Glutamatergic neuron (in vitro differentiated cells): ENCODE data around the gene ZSWIM3. TPM values are rescaled to one million over a fixed set of nuclear protein-coding genes. Genes with fewer than 3 reads are reported as not detected.
A peak's percentile ranks its signal among the peaks of the same experiment; 100 is the strongest.

ENCODE experiments used
- DNase-seq: peaks from one replicate; pipeline ENCODE4 v3.0.0; 2022
- H3K27ac Mint-ChIP-seq: one replicate; pipeline ENCODE4 v1.8.0; 2020; ENCODE audit warnings: mild to moderate bottlenecking, mixed read lengths, inconsistent platforms; ENCODE audit not compliant: unreplicated experiment
- H3K27me3 Mint-ChIP-seq: one replicate; pipeline ENCODE4 v1.8.0; 2020; ENCODE audit warnings: mild to moderate bottlenecking, moderate library complexity, mixed read lengths, inconsistent platforms; ENCODE audit not compliant: unreplicated experiment
- H3K36me3 Mint-ChIP-seq: one replicate; pipeline ENCODE4 v1.8.0; 2020; ENCODE audit warnings: mild to moderate bottlenecking, mixed read lengths, inconsistent platforms; ENCODE audit not compliant: unreplicated experiment
- H3K4me1 Mint-ChIP-seq: one replicate; pipeline ENCODE4 v1.8.0; 2020; ENCODE audit warnings: mild to moderate bottlenecking, low read depth, mixed read lengths, inconsistent platforms; ENCODE audit not compliant: unreplicated experiment
- H3K4me3 Mint-ChIP-seq: one replicate; pipeline ENCODE4 v1.8.0; 2020; ENCODE audit warnings: mild to moderate bottlenecking, mixed read lengths, inconsistent platforms; ENCODE audit not compliant: unreplicated experiment
- H3K9me3 Mint-ChIP-seq: one replicate; pipeline ENCODE4 v1.8.0; 2020; ENCODE audit warnings: mild to moderate bottlenecking, moderate library complexity, mixed read lengths, inconsistent platforms; ENCODE audit not compliant: unreplicated experiment
- CTCF ChIP-seq: fragments of 200-600 bp; sonication (generic); IDR thresholded peaks from one replicate; pipeline ENCODE4 v1.5.0; 2021; ENCODE audit not compliant: partially characterized antibody, unreplicated experiment
- total RNA-seq: library from RNA; stranded (reverse); fragmentation: NEBNext Ultra II Directional; extraction: Animal tissue kit (Norgen Biotek cat#: 25700); gene quantifications from one replicate; pipeline ENCODE4 v1.2.1, GENCODE V29; 2021; ENCODE audit not compliant: unreplicated experiment

The ZSWIM3 gene
- total RNA-seq, 1 donor from 2014 or later = 7.9 TPM

DNA sequence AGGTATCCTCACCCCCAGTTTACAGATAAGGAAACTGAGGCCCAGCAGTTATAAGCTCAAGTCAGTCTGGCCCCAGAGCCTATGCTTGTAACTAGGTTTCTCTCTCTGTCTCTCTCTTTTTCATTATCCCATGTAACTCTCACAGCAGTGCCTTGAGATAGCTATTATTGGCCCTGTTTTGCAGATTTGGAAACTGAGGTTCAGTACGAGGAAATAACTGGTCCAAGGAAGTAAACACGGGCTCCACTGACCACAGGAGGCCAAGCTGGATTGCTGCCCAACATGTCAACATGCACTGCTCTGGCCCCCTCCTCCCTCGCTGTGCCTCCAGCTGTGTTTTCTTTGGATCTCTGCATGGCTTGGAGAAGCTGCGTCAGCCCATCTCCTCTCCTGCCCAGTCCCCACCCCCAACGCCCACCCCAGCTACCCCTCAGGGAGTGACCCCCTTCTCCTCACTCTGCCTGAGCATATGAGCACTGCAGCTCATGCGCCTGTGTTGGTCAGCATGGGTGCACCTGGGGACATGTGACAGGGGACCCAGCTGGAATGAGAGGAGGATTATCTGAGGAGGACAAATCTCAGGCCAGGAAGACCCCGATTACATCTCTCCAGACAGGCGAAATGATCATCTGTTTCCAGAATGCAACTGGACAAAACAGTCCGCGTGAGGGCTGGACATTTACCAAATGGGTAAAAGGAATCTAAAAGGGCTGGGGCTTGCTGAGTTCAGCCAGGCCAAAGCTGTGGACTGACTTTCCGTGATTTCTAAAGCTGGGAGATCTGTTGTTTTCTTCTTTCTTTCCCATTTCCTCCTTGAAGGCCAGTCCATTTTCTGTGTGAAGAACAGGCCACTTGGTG is 62.4 kb downstream of the ZSWIM3 start:
- Mint-ChIP-seq H3K27me3 (peaks cover 3% of the 10 kb centered on the region), H3K36me3 (no peaks in the 10 kb centered on the region), H3K9me3 (peaks cover 3% of the 10 kb centered on the region), H3K4me1 (peaks cover 20% of the 10 kb centered on the region), H3K4me3 (peak overlapping the region; percentile 31), H3K27ac (peak overlapping the region; percentile 19)
- TF ChIP-seq CTCF = no peak
- DNase-seq = no peak

DNA sequence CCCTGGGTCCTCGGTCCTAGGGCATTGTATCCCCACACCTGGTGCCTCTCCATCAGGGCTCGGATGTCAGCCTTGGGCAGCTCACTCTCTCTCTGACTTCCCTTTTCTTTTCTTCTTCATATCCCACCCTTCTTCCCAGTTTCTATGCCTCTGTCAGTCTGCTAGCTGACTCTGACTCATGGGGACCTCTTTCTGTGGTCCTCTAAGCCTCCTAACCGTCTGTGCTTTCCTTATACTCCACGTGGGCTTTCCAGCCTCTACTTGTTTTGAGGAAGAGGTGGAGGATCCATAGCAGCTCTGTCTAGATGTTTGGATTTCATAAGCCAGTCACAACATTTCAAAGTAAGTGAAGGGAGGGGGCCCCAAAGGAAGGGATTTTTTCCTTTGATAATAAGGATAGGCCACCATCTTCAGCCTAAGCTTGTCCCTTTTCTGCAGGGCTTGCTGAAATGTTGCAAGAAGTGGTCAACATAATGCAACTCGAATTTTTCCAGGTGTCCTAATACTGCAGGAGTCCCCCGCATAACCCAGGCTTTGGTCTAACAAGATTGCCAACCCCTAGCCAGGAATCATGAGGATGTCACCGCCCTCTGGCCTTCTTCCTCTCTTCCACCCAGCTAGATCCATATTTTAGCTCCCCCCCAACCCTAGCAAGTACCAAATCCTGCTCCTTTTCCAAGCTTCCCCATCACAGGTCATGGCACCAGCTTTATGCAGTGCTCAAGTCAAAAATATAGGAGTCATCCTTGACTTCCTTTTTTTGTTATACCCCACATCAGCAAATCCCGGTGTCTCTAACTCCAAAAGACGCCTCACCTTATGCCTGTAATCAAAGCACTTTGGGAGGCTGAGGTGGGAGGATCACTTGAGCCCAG is 63.3 kb downstream of the ZSWIM3 start:
- H3K4me3 Mint-ChIP-seq = no peak overlapping the region
- H3K27me3 Mint-ChIP-seq = peaks cover 3% of the 10 kb centered on the region
- no peak for TF ChIP-seq CTCF
- H3K27ac Mint-ChIP-seq = peak overlapping the region; percentile 19
- no peaks in the 10 kb centered on the region for H3K36me3 Mint-ChIP-seq
- no peak for DNase-seq
- H3K9me3 Mint-ChIP-seq = peaks cover 3% of the 10 kb centered on the region
- H3K4me1 Mint-ChIP-seq = peaks cover 20% of the 10 kb centered on the region

GRCh38 chr20:45921337-45922189 is 64.1 kb downstream of the ZSWIM3 start:
- H3K36me3 Mint-ChIP-seq = no peaks in the 10 kb centered on the region
- TF ChIP-seq CTCF = no peak
- peaks cover 3% of the 10 kb centered on the region for H3K9me3 Mint-ChIP-seq
- peak overlapping the region; percentile 22 for H3K4me3 Mint-ChIP-seq
- H3K4me1 Mint-ChIP-seq = peaks cover 20% of the 10 kb centered on the region
- H3K27ac Mint-ChIP-seq = no peak overlapping the region
- peaks cover 3% of the 10 kb centered on the region for H3K27me3 Mint-ChIP-seq
- no peak for DNase-seq

GRCh38 chr20:45924391-45925261 is 67.2 kb downstream of the ZSWIM3 start:
- no peak for TF ChIP-seq CTCF
- Mint-ChIP-seq H3K4me1 (peaks cover 12% of the 10 kb centered on the region), H3K9me3 (no peaks in the 10 kb centered on the region), H3K36me3 (no peaks in the 10 kb centered on the region), H3K27me3 (no peaks in the 10 kb centered on the region), H3K27ac (peak overlapping the region; percentile 48), H3K4me3 (no peak overlapping the region)
- DNase-seq = no peak
